ENCODE data around the gene AKAP9.
"Not testable (repeated sequence)": the region's sequence is repeated elsewhere in the genome, so short reads cannot be mapped to it uniquely, and the experiment has no call there.

Gene AKAP9

DNA sequence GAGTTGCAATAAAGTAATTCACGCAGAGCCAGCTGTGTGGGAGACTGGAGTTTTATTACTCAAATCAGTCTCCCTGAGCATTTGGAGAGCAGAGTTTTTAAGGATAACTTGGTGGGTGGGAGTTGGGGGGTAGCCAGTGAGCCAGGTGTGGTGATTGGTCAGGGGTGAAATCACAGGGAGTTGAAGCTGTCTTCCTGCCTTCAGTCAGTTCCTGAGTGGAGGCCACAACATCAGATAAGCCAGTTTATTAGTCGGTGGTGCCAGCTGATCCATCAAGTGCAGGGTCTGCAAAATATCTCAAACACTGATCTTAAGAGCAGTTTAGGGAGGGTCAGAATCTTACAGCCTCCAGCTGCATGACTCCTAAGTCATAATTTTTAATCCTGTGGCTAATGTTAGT is 196.9 kb downstream of the AKAP9 start:
- no peak for DNase-seq

DNA sequence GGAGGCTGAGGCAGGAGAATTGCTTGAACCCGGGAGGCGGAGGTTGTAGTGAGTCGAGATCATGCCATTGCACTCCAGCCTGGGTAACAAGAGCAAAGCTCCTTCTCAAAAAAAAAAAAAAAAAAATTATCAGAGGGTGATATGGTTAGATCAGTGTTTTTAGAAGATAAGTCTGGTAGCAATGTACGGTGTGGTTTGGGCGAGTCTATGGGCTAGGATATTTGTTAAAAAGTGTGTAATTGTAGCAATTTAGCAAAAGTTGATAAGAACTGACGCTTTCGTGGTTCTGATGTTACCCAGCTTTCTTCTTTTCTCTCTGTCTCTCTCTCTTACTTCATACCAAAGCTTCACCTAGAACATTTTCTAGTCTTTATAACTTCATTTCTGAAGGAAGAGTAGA is 200.5 kb downstream of the AKAP9 start:
- no peak for DNase-seq

DNA sequence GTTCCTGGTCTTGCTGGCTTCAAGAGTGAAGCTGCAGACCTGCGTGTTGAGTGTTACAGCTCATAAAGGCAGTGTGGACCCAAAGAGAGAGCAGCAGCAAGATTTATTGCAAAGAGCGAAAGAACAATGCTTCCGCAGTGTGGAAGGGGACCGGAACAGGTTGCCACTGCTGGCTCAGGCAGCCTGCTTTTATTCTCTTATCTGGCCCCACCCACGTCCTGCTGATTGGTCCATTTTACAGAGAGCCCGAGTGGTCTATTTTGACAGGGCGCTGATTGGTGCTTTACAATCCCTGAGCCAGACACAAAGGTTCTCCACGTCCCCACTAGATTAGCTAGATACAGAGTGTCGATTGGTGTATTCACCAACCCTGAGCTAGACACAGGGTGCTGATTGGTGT is 202.1 kb downstream of the AKAP9 start:
- not testable (repeated sequence) for DNase-seq

DNA sequence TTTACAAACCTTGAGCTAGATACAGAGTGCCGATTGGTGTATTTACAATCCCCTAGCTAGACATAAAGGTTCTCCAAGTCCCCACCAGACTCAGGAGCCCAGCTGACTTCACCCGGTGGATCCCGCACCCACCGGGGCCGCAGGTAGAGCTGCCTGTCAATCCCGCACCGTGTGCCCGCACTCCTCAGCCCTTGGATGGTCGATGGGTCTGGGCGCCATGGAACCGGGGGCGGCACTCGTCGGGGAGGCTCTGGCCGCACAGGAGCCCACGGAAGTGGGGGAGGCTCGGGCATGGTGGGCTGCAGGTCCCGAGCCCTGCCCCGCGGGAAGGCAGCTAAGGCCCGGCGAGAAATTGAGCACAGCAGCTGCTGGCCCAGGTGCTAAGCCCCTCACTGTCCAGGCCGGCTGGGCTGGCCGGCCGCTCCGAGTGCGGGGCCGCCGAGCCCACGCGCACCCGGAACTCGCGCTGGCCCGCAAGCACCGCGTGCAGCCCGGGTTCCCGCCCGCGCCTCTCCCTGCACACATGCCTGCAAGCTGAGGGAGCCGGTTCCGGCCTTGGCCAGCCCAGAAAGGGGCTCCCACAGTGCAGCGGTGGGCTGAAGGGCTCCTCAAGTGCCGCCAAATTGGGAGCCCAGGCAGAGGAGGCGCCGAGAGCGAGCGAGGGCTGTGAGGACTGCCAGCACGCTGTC is 202.7 kb downstream of the AKAP9 start:
- DNase-seq: not testable (repeated sequence)

DNA sequence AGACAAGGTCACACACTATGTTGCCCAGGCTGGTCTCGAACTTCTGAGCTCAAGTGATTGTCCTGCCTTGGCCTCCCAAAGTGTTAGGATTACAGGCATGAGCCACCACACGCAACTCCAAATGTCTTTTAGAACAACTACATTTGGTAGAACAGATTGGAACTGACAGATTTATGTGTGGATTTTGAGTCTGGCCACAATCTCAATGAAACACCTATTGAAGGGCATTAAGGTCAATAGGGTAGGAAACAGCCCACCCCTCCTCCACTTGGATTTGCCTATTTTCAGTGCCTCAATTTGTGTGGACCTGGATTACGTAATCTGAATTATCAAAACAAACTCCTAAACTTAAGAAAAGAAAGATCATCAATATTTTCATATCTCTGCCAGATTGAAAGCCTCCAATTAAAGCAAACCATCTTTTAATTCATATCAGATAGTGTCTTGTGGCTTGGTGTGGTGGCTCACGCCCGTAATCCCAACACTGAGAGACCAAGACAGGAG is 209.1 kb downstream of the AKAP9 start:
- no peak for DNase-seq

DNA sequence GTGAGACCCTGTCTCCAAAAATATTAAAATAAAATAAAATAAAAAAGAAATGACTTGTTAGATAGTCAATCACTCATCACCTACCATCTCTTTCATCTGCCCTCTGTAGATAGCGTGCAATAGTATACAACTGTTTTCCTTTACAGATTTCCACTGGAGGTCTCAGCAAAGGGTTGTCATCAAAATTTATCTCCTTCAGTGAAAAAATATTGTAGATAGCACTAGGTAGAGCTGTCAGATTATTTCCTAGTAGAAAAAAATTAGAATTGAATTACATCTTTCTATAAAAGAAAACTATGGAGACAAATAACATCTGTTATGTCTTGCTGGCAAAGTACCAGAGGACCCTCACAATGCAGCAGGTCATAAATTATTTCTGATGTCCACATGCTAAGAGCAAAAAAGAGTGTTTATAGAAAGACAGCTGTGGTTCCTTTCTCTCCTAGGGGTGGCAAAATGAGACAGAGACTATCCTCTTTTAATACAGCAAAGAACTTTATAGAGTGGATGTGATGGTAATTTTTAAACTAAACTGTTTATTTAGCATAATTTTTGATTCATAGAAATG is 209.9 kb downstream of the AKAP9 start:
- no peak for DNase-seq

DNA sequence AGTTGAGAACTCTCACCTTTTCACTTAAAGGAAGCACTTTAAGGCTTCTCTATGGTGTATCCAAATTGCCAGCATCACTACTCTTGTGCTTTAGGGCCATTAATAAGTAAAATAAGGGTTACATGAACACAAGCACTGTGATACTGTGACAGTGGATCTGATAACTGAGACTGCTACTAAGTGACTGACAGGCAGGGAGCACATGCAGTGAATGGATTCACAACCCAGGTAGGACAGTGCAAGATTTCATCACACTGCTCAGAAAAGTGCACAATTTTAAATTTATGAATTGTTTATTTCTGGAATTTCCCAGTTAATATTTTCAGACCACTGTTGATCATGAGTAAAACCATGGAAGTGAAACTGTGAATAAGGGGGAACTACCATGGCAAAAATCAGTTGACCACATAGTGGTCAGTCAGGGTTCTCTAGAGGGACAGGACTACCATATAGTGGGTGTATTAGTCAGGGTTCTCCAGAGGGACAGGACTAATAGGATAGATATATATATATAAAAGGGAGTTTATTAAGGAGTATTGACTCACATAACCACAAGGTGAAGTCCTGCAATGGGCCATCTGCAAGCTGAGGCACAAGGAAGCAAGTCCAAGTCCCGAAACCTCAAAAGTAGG is 214.6 kb downstream of the AKAP9 start:
- DNase-seq: no peak

DNA sequence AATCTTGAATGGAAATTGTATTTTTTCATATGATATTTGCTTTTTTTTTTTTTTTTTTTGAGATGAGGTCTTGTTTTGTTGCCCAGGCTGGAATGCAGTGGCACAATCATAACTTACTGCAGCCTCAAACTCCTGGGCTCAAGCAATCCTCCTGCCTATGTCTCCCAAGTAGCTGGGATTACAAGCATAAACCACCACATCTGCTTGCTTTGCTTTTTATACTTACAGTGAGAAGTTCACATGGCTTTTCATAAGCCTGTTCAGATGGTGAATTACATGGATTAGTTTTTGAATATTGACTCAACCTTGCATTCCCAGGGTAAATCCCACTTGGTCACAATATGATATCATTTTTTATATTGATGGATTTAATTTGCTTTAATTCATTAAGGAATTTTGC is 216.3 kb downstream of the AKAP9 start:
- DNase-seq: no peak

DNA sequence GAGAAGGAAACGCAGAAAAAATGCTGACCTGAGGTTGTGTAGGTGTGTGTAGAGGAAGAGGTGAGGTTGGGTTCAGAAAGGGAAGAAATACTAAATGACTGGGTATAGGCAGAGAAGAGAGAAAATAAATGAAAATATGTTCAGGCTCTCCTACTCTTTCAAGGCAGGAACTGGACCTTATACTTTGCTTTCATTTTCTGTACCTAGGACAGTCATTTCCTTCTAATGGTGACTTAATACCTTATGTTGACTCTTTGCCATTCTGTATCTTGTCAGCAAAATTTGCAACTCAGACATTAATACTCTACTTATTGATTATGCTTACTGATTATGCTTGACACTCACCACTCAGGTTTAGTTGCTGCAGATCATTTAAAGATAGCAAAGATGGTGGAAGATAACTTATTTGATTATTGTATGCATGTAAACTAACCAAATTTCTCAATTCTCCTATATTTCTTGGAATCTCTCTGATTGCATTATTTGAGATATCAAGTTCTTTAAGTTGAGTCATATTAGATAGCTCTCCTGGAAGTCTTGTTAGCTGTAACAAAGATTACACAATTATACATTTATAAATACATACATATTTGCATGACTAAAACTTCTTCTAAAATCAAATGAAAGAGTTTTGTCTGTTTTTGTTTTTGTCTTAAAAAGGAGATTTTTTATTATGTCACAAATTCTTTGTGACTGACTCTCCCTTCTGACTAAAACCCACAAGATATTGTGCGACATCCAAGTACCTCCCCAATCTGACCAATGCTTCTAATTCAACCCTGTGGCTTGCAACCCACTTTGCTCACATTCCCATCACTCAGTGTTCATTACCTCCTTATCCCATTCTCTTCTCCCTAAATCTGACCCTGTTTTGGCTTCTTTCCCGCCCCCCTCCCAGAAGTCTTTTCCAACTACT is 218.3 kb downstream of the AKAP9 start:
- no peak for DNase-seq

Data from stimulated activated naive CD4-positive, alpha-beta T cell (primary cell).